Astrocyte of the hippocampus (primary cell): ENCODE results near the gene RPL36.
"Not testable (repeated sequence)": the region's sequence is repeated elsewhere in the genome, so short reads cannot be mapped to it uniquely, and the experiment has no call there.

ENCODE experiments used
- DNase-seq: peaks from one replicate; pipeline ENCODE4 v3.0.0; 2011; ENCODE audit warnings: low read depth, low spot score

Gene RPL36

GRCh38 chr19:5705552-5705951 is 15.5 kb downstream of the RPL36 start:
- DNase-seq = no peak

DNA sequence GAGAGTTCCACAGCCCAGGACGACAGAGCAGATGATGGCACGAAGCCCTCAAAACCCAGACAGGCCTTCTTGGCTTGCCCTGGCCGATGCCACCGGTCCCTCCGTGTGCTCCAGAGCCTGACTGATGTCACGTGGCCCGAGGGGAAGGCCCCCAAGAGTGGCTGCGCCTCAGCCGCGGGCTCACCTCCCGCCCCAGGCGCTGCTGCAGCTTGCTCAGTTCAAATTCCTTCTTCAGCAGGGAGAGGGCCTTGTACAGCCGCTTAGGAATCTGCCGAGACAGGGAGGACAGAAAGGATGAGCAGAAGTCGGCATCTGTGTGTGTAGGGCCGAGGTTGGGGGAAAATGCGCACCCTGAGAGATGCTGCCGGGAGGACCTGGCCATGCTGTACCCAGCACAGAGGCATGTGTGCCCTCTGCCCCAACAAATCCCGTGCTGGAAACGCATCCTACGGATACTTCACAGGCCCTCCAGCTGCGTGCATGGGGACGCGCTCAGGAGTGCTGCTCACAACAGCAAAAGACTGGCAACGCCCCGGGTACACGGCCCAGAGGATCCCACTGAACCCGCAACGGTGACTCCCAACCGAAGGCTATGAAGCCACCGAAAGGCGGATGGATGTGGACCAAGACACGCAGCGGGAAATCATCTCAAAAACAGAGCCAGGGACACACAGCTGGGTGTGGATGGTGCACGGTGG is 16.9 kb downstream of the RPL36 start:
- DNase-seq = no peak

GRCh38 chr19:5707576-5708575 is 17.8 kb downstream of the RPL36 start:
- DNase-seq = no peak

DNA sequence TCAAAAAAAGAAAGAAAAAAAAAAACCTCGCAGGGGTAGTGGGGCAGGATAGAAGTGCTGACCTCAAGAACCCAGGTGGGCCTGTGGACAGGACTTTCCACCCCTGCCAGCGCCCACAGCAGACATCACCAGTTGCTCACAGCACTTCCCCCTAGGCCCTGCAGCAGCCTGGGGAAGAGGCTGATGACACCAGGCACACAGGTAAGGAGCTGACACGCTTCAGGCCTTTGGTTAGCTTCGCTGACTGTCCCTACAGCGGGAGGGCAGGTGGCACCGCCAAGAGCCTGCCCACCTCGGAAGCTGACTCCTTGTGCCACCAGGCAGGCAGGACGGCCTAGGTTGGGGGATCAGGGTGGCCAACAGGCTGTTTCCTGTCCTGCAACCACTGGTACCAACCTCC is 20.9 kb downstream of the RPL36 start:
- DNase-seq = no peak

DNA sequence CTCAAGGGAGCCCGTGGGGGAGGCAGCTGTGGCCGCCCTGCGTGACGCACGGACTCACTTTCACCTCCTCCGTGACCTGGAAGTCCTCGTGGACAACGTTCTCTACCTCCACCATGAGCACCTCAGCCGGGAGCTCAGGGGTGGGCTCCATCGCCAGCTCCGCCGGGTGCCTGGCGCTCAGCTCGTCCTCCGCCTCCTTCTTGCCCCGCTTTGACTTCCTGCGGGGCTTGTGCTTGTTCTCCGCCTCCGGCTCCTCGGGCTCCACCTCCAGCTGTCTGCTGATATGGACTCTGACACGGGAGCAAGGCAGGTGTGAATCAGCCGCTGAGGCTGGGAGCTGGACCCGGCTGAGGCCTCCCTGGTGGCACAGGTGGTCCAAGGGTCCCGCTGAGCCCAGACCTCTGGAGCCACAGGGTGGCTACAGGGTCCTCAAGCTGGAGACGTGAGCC is 21.6 kb downstream of the RPL36 start:
- DNase-seq = no peak

DNA sequence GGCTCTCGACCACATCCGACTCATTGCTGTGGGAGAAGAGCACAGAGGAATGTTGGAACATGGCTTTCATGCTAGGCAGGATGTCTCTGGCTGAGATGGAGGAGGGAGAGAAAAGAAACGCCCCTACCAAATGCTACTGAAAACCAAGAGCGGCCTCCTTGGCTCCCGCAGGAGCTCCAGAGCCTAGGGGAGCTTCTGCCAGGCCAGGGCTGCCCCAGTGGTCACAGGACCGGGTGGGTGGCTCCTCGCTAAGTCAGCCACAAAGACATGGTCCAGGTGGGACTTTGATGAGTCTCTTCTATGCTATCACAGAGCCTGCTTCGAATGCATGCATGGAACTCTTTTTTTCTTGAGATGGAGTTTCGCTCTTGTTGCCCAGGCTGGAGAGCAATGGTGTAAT is 23.1 kb downstream of the RPL36 start:
- DNase-seq = no peak

DNA sequence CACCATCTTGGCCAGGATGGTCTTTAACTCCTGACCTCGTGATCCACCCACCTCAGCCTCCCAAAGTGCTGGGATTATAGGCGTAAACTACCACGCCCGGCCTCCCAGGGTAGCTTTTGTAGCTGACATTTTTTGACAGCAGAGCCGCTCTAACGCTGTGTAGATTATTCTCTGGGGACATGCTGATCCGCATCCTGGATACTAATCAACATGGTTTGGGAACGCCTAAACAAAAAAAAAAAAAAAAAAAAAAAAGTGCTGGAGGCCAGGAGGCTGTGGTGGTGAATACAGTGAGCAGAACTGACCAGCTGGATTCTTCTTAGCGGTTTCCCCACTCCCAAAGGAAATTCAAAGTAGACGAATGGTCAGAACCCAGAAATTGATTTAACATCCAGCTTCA is 24.7 kb downstream of the RPL36 start:
- no peak for DNase-seq

DNA sequence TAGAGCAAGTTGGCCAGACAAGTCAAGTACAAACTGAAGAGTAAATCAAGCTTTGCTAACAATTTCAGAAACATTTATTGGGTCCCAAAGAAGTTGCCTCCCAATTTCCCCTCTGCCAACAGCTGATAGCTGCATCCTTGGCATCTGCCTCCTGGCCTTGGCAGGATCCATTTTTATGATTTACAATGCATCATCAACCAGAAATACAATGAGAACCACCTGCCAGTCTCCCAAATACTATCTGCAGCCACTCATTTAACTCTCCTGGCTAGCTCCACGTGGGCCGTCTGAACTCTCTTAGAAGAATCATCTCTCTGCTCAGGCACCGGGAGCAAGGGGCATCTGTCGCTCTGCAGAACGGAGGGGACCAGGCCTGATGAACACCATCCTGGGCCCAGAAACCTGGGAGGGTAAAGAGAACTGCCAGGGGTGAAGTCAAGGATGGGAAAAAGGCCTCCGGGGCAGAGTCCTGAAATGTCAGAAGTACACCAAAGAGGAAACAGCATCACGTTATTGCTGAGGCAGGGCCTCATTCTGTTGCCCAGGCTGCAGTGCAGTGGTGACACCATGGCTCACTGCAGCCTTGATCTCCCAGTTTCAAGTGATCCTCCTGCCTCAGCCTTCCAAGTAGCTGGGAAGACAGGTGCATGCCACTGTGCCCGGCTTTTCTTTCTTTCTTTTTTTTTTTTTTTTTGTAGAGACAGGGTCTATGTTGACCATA is 27.3 kb downstream of the RPL36 start:
- no peak for DNase-seq

- DNase-seq = no peak
Observed at GRCh38 chr19:5718037-5718578, 28.0 kb downstream of the RPL36 start.

DNA sequence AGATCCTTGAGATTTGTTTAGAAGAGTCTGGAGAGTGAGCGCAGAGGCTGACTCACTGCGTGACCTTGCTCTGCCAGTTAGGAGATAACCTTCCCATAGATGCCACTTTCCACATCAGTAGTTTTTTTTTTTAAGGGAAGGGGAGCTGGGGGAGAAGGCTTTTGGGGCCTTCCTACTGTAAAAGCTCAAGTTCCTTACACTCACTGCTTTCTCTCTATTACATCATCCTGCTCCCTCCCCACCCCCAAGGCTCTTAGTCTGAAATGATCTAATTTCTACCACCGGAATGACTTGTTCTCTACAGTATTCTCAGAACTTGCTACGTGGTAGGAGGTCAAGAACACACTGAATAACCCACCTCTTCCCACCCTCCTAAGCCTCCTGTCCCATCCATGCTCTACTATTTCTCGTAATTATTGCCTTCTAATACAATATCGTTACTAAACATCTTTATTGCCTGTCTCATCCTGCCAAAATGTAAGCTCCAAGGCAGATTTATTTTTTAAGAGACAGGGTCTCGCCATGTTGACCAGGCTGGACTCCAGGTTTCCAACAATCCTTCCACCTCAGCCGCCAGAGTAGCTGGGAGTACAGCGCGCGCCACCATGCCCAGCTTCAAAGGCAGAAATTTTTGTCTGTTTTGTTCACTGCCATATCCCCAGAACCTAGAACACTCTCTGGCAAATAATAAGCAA is 28.6 kb downstream of the RPL36 start:
- DNase-seq = peak; percentile 70

DNA sequence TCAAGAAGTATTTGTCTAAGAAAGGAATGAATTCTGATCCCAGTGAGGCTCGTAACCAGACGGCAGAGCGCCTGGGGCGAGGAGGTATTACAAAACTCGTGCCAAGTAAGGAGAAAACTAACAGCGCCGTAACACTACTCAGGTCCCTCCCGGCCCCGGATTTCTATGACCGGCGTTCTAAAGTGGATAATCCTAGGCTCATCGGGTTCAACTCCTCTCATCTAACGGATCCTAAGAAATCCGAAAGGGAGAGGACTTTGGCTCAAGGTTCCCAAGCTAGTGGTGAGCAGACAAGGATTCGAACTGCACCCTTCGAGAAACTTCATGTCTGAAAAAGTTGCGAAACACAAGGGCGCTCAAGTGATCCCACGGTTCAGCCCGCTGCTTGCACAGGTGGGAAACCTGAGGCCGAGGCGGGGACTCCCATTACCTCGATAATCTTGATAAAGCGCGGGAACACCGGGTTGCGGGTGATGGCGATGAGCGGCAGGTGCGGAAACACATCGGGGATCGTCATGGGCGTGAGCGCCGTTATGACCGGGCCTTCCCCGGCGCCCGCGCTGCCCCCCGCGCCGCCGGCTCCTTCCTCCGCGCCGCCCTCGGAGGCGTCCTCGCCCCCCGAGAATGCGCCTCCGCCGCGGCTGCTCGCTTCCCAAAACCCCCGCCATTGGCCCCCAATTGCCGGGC is 29.3 kb downstream of the RPL36 start:
- DNase-seq = peak; percentile 38

GRCh38 chr19:5719961-5720790 is 30.1 kb downstream of the RPL36 start, which contains the start of the genes CATSPERD and LONP1:
Gene CATSPERD, plus strand, starts transcription at chr19:5720637. Its CDS starts 101 bp downstream, at chr19:5720738.
Gene LONP1, minus strand, starts transcription at chr19:5720146. Its CDS starts 14 bp downstream, at chr19:5720132.
- peak; percentile 100 for DNase-seq

DNA sequence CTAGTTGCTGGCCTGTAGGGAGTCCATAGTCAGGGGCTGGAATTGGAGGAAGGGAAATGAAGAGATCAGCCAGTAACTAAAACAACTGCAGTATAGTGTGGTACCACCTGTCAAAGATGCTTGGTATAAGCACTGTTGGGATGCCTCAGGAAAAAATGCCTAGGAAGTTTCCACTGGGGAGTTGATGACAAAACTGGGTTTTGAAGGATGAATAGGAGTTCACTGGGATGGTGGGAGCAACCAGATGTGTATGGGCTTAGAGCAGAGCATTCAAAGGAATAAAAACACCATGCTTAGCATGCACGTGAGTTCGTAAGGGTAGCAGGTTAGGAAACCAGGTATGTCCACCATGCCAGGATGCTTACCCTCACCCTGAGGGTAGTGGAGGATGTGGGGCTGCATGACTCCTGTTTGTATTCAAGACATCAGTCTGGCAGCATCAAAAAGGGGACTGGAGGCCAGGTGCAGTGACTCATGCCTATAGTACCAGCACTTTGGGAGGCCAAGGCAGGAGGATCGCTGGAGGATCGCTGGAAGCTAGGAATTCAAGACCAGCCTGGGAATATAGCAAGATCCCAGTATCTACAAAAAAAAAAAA is 37.5 kb downstream of the RPL36 start:
- DNase-seq = no peak

GRCh38 chr19:5733172-5733571 is 43.1 kb downstream of the RPL36 start:
- DNase-seq = not testable (repeated sequence)

DNA sequence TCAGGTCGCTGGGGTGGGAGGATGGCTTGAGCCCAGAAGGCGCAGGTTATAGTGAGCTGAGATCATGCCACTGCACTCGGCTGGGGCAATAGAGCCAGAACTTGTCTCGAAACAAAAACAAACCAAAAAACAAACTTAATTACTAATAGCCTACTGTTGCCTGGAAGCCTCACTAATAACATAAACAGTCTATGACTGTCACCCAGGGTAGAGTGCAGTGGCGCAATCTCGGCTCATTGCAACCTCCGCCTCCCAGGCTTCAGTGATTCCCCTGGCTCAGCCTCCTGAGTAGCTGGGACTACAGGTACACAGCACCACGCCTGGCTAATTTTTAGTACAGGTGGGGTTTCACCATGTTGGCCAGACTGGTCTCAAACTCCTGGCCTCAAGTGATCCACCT is 48.3 kb downstream of the RPL36 start:
- no peak for DNase-seq
